H9 (cell line): ENCODE measurements around the gene FAM151A. TPM values are rescaled to one million over a fixed set of nuclear protein-coding genes. Genes with fewer than 3 reads are reported as not detected.

Source experiments
- DNase-seq: peaks from one replicate; pipeline ENCODE4 v3.0.0-alpha.2; 2017
- H2AFZ ChIP-seq: one replicate; pipeline ENCODE4 v1.6.1; 2013; ENCODE audit warnings: mild to moderate bottlenecking, low read length, control low read depth, moderate library complexity
- H2AK5ac ChIP-seq: 2 replicates; pipeline ENCODE4 v1.6.1; 2013; ENCODE audit warnings: low read length, control low read depth, mixed read lengths; ENCODE audit not compliant: insufficient read length
- H2BK120ac ChIP-seq: one replicate; pipeline ENCODE4 v1.6.1; 2013; ENCODE audit warnings: low read depth, mild to moderate bottlenecking, low read length, control low read depth, inconsistent platforms; ENCODE audit not compliant: poor library complexity, severe bottlenecking
- H2BK12ac ChIP-seq: 2 replicates; pipeline ENCODE4 v1.6.1; 2013; ENCODE audit warnings: low read length, control low read depth, mixed read lengths, low read depth; ENCODE audit not compliant: insufficient read length
- H2BK15ac ChIP-seq: 2 replicates; pipeline ENCODE4 v1.6.1; 2013; ENCODE audit warnings: low read depth, low read length, control low read depth
- H2BK20ac ChIP-seq: one replicate; pipeline ENCODE4 v1.6.1; 2013; ENCODE audit warnings: low read depth, mild to moderate bottlenecking, low read length, control low read depth, inconsistent platforms; ENCODE audit not compliant: poor library complexity, severe bottlenecking
- H2BK5ac ChIP-seq: 2 replicates; pipeline ENCODE4 v1.6.1; 2013; ENCODE audit warnings: low read length, control low read depth, mixed read lengths; ENCODE audit not compliant: insufficient read length
- H3K14ac ChIP-seq: 2 replicates; pipeline ENCODE4 v1.6.1; 2013; ENCODE audit warnings: low read length, control low read depth; ENCODE audit not compliant: insufficient read depth
- H3K18ac ChIP-seq: 2 replicates; pipeline ENCODE4 v1.6.1; 2013; ENCODE audit warnings: low read depth, mild to moderate bottlenecking, mixed read lengths, low read length, control low read depth; ENCODE audit not compliant: insufficient read length
- H3K23ac ChIP-seq: 2 replicates; pipeline ENCODE4 v1.6.1; 2013; ENCODE audit warnings: low read length, control low read depth, mixed read lengths, low read depth; ENCODE audit not compliant: insufficient read length
- H3K23me2 ChIP-seq: 2 replicates; pipeline ENCODE4 v1.6.1; 2013; ENCODE audit warnings: low read depth, mild to moderate bottlenecking, mixed read lengths, low read length, control low read depth; ENCODE audit not compliant: insufficient read length, poor library complexity, severe bottlenecking
- H3K27ac ChIP-seq: 2 replicates; pipeline ENCODE4 v1.5.1; 2013; ENCODE audit warnings: low read length, control low read depth, mixed read lengths, low read depth; ENCODE audit not compliant: insufficient read length
- H3K27me3 ChIP-seq: 2 replicates; pipeline ENCODE4 v1.6.1; 2013; ENCODE audit warnings: low read length, control low read depth, inconsistent platforms; ENCODE audit not compliant: insufficient read depth
- H3K4ac ChIP-seq: 2 replicates; pipeline ENCODE4 v1.6.1; 2013; ENCODE audit warnings: low read depth, mild to moderate bottlenecking, control low read depth, inconsistent platforms, low read length, moderate library complexity
- H3K4me1 ChIP-seq: 2 replicates; pipeline ENCODE4 v1.6.1; 2013; ENCODE audit warnings: low read length, control low read depth, inconsistent platforms; ENCODE audit not compliant: insufficient read depth
- H3K4me2 ChIP-seq: 2 replicates; pipeline ENCODE4 v1.6.1; 2013; ENCODE audit warnings: low read length, control low read depth, mixed read lengths; ENCODE audit not compliant: insufficient read length, insufficient read depth
- H3K56ac ChIP-seq: 2 replicates; pipeline ENCODE4 v1.6.1; 2013; ENCODE audit warnings: low read depth, mild to moderate bottlenecking, mixed read lengths, low read length, control low read depth; ENCODE audit not compliant: insufficient read length
- H3K79me1 ChIP-seq: 2 replicates; pipeline ENCODE4 v1.6.1; 2013; ENCODE audit warnings: low read depth, mild to moderate bottlenecking, moderate library complexity, low read length, control low read depth, inconsistent platforms; ENCODE audit not compliant: insufficient read depth, poor library complexity, severe bottlenecking
- H3K79me2 ChIP-seq: 2 replicates; pipeline ENCODE4 v1.6.1; 2013; ENCODE audit warnings: low read length, control low read depth, inconsistent platforms; ENCODE audit not compliant: insufficient read depth
- H3K9ac ChIP-seq: 2 replicates; pipeline ENCODE4 v1.6.1; 2013; ENCODE audit warnings: low read length, control low read depth, mixed read lengths; ENCODE audit not compliant: insufficient read length; ENCODE audit errors: extremely low read depth
- H3K9me3 ChIP-seq: one replicate; pipeline ENCODE4 v1.6.1; 2013; ENCODE audit warnings: low read depth, low read length, inconsistent platforms; ENCODE audit not compliant: control insufficient read depth
- H3T11ph ChIP-seq: one replicate; pipeline ENCODE4 v1.6.1; 2013; ENCODE audit warnings: mild to moderate bottlenecking, low read length, control low read depth, inconsistent platforms
- H4K20me1 ChIP-seq: one replicate; pipeline ENCODE4 v1.6.1; 2013; ENCODE audit not compliant: control insufficient read depth, insufficient read length, insufficient read depth
- H4K5ac ChIP-seq: 2 replicates; pipeline ENCODE4 v1.6.1; 2013; ENCODE audit warnings: low read depth, mild to moderate bottlenecking, mixed read lengths, low read length, control low read depth; ENCODE audit not compliant: insufficient read length
- H4K8ac ChIP-seq: replicated peaks from 2 replicates; pipeline ENCODE4 v1.6.1; 2013; ENCODE audit warnings: low read length, control low read depth, mixed read lengths, low read depth; ENCODE audit not compliant: insufficient read length
- H4K91ac ChIP-seq: 2 replicates; pipeline ENCODE4 v1.6.1; 2013; ENCODE audit warnings: low read depth, mild to moderate bottlenecking, moderate library complexity, mixed read lengths, low read length, control low read depth; ENCODE audit not compliant: insufficient read length
- H3K27ac Mint-ChIP-seq, 3 experiments: 2 replicates in 2 of 3; 3 replicates in 1 of 3; pipeline ENCODE4 v1.8.0; 2020 to 2021; ENCODE audit warnings: mixed read lengths in 3 of 3, mild to moderate bottlenecking in 1 of 3, moderate library complexity in 1 of 3
- H3K27me3 Mint-ChIP-seq: 2 replicates; pipeline ENCODE4 v1.8.0; 2021; ENCODE audit warnings: low read depth, mild to moderate bottlenecking, moderate library complexity, mixed read lengths
- H3K36me3 Mint-ChIP-seq, 3 experiments: 2 replicates in 2 of 3; 3 replicates in 1 of 3; pipeline ENCODE4 v1.8.0; 2020 to 2021; ENCODE audit warnings: low read depth in 3 of 3, mixed read lengths in 3 of 3; ENCODE audit not compliant: insufficient read depth in 1 of 3
- H3K4me1 Mint-ChIP-seq, 2 experiments: 2 replicates each; pipeline ENCODE4 v1.8.0; 2020; ENCODE audit warnings: mixed read lengths in 2 of 2
- H3K4me3 Mint-ChIP-seq, 2 experiments: 2 replicates in 1 of 2; 3 replicates in 1 of 2; pipeline ENCODE4 v1.8.0; 2020 to 2021; ENCODE audit warnings: mild to moderate bottlenecking in 2 of 2, mixed read lengths in 2 of 2, moderate library complexity in 1 of 2
- H3K9me3 Mint-ChIP-seq, 2 experiments: 2 replicates in 1 of 2; 3 replicates in 1 of 2; pipeline ENCODE4 v1.8.0; 2020; ENCODE audit warnings: mild to moderate bottlenecking in 2 of 2, mixed read lengths in 2 of 2, moderate library complexity in 1 of 2
- CTCF ChIP-seq: fragments of 200-600 bp; sonication (generic); conservative IDR thresholded peaks from 3 replicates; pipeline ENCODE4 v1.8.0; 2021; ENCODE audit warnings: antibody characterized with exemption, mild to moderate bottlenecking
- WGBS: extraction: QIAGEN DNeasy Blood & Tissue Kit; methylation state at CpG from one replicate; pipeline ENCODE4 v1.1.7; 2013; ENCODE audit warnings: missing lambda C conversion rate, low lambda C conversion rate, mixed read lengths; ENCODE audit not compliant: insufficient read length; ENCODE audit errors: extremely low coverage; 5-methylcytosine and 5-hydroxymethylcytosine counted together
- total RNA-seq: library from RNA; stranded (reverse); gene quantifications from 2 replicates; pipeline ENCODE4 v1.2.1, GENCODE V29; 2021

FAM151A gene
- total RNA-seq, 1 experiment from 2014 or later = not detected

DNA sequence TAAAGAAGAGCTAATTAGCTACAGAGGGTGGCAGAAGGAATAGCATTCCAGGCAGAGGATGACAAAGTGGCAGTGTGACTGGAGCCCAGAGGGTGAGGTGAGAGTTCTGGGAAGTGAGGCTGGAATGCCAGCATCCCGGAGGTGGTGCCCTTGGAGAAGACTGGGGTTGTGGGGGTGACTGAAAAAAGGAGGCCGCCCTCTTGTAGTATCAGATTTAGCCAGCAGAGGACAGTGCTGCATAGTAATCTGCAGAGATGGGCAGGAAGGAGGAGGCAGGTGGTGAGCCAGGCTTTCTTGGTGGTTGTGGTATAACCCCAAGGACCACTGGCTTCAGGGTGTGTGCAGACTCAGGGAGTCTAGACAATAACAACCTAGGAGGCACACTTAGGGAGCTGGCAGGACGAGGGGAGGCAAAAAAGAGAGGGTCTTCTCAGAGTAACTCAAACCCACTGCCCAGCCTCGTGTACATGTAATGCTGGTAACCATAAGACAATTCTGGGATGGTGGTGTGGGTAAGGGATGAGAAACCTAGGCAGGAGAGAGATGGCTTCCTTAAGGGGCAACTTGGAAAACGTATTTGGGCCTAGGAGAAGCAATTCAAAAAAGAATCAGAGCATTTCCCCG is 48.8 kb upstream of the FAM151A start:
- no peaks in the 10 kb centered on the region for H3K27me3 ChIP-seq
- H2AFZ ChIP-seq = no peak overlapping the region
- H4K91ac ChIP-seq = no peak overlapping the region
- H2BK5ac ChIP-seq = no peak overlapping the region
- no peak overlapping the region for H2BK15ac ChIP-seq
- H3K79me2 ChIP-seq = no peaks in the 10 kb centered on the region
- H4K8ac ChIP-seq = no peak overlapping the region
- H3K14ac ChIP-seq = no peak overlapping the region
- no peak overlapping the region for H3K18ac ChIP-seq
- WGBS = no CpG with 5 or more reads among the region's 6 CpGs
- no peak overlapping the region for H2BK20ac ChIP-seq
- no peaks in the 10 kb centered on the region for H3K23me2 ChIP-seq
- Mint-ChIP-seq H3K4me1 (no peaks in the 10 kb centered on the region; a peak in 2 of 4 replicates), H3K9me3 (no peaks in the 10 kb centered on the region), H3K36me3 (no peaks in the 10 kb centered on the region), H3K4me3 (peak overlapping the region in 1 of 2 experiments; percentile 12; a peak in 1 of 5 replicates), H3K27me3 (peaks cover 2% of the 10 kb centered on the region; the same call in 1 of the 2 replicates), H3K27ac (no peak overlapping the region; a peak in 2 of 7 replicates)
- H3K4ac ChIP-seq = no peak overlapping the region
- H3K23ac ChIP-seq = no peak overlapping the region
- H3K4me1 ChIP-seq = no peaks in the 10 kb centered on the region
- H2BK12ac ChIP-seq = no peak overlapping the region
- no peak overlapping the region for H2AK5ac ChIP-seq
- no peaks in the 10 kb centered on the region for H3K9me3 ChIP-seq
- H3K27ac ChIP-seq = no peak overlapping the region
- H2BK120ac ChIP-seq = no peak overlapping the region
- H4K20me1 ChIP-seq = no peaks in the 10 kb centered on the region
- no peak overlapping the region for H4K5ac ChIP-seq
- H3K4me2 ChIP-seq = no peak overlapping the region
- peak; percentile 93 for TF ChIP-seq CTCF
- DNase-seq = peak; percentile 79
- H3K79me1 ChIP-seq = no peaks in the 10 kb centered on the region
- no peak overlapping the region for H3K56ac ChIP-seq
- no peak overlapping the region for H3T11ph ChIP-seq
- H3K9ac ChIP-seq = no peak overlapping the region
